Right ventricle myocardium superior (tissue), 1 donor: Measurements from ENCODE around the gene TMUB2. TPM values are rescaled to one million over a fixed set of nuclear protein-coding genes. Genes with fewer than 3 reads are reported as not detected.
"Not testable (repeated sequence)": the region's sequence is repeated elsewhere in the genome, so short reads cannot be mapped to it uniquely, and the experiment has no call there.

Source experiments
- ATAC-seq: fragments of 200-7000 bp; cut with Tn5 transposase; one replicate; pipeline ENCODE4 v1.9.1; 2020; ENCODE audit warnings: mild to moderate bottlenecking; ENCODE audit not compliant: poor library complexity
- DNase-seq: peaks from one replicate; pipeline ENCODE4 v3.0.0-alpha.2; 2020
- intact Hi-C: fragments of 100-400 bp; cut with DNase I; formaldehyde crosslinking; loops from one replicate; pipeline ENCODE4 v1.11.2; 2022
- microRNA-seq: library from miRNA; unstranded; fragments of <30 nt; microRNA quantifications from one replicate; pipeline ENCODE4 v1.2.0, GENCODE V29; 2020
- total RNA-seq: library from RNA; stranded (reverse); fragmentation: NEBNext Ultra II Directional; extraction: Animal tissue kit (Norgen Biotek cat#: 25700); gene quantifications from one replicate; pipeline ENCODE4 v1.2.1, GENCODE V29; 2021
- donor health status: DM: no; HTN: yes; CAD: no; lungs with severe emphysema.

Gene TMUB2
- total RNA-seq, 1 donor from 2014 or later: 19.6 TPM

DNA sequence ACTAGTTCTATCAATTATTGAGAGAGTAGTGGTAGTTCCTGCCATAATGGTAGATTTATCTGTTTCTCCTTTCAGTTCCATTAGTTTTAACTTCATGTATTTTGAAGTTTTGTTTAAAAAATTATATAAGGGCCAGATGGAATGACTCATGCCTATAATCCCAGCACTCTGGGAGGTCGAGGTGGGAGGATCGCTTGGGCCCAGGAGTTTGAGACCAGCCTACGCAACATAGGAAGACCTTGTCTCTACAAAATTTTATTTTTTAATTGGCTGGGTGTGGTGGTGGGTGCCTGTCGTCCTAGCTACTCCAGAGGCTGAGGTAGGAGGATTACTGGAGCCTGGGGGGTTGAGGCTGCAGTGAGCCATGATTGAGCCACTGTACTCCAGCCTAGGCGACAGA lies 46.8 kb downstream of the TMUB2 start:
- DNase-seq: no peak
- ATAC-seq: no peak
- intact Hi-C loops: no loop called here

DNA sequence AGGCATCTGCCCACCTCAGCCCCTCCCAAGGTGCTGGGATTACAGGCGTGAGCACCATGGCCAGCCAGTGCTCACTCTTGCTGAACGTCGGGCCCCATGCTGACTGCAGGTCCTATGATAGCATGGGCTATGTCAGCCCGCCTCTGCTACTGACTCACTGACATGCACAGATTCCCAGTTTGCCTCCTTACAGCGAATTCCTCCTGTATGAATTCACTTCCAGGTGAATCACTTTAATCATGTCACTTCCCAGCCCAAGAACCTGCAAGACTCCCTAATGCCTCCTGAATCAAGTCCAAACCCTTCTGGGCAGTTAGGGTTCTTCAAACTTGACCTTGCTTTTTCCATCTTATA lies 48.8 kb downstream of the TMUB2 start:
- DNase-seq: no peak
- ATAC-seq: no peak
- intact Hi-C loops: no loop called here

DNA sequence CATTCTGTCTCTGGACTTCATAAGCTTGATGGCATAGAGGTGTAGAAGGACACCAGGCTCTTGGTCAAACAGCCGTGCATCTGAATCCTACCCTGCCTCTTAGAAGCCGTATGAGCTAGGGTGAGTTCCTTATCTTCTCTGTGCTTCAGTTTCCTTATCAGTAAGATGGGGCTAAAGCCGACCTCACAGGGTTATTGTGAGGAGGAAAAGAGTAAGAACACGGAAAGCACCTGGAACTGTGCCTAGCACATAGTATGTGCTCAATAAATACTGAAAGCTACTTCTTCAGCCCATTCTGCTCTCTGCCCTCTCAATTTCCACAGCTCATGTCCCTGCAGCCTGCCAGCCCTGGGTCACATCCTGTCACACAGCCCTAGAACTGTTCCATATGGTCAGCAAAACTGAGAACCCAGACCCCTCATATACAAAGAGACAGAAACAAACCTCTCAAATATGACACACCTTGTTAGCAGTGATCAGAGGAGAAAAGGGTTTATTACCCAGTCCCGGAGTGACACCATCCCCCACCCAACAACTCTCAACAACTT lies 49.7 kb downstream of the TMUB2 start:
- DNase-seq: no peak
- no peak for ATAC-seq
- intact Hi-C loops: no loop called here

DNA sequence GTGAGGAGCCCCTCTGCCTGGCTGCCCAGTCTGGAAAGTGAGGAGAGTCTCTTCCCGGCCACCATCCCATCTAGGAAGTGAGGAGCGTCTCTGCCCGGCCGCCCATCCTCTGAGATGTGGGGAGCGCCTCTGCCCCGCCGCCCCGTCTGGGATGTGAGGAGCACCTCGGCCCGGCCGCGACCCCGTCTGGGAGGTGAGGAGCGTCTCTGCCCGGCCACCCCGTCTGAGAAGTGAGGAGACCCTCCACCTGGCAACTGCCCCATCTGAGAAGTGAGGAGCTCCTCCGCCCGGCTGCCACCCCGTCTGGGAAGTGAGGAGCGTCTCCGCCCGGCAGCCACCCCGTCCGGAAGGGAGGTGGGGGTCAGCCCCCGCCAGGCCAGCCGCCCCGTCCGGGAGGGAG lies 51.1 kb downstream of the TMUB2 start:
- intact Hi-C loops, ATAC-seq, DNase-seq: not testable (repeated sequence)

DNA sequence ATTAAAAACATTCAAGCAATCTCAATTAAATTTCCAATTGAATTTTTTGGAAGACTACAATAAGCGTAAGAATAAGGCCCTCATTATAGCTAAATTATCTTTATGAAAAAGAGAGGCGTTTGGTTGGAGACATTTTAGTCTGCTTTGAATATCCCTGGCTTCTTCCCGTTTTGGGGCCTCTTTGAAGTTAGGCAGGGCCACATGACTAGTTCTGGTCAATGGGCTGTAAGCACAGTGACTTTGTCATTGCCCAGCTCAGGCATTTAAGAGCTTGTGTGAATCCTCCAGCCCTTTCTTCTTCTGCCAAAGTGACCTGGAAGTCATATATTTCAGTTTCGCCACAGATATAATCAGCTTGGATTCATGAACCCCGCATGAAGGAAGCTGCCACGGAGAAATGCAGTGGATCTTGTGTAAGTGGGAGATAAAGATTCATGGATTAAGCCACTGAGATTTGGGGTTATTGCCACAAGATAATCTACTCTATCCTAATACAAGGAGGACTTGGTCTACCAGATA lies 54.4 kb downstream of the TMUB2 start:
- intact Hi-C loops: no loop called here
- ATAC-seq: no peak

More for the DNA sequence above, 54.4 kb downstream of the TMUB2 start:
- no peak for DNase-seq

Small RNA genes within 50 kb of the gene (microRNA-seq; reads per million reads assigned to microRNA genes)
- gene MIR6782: not detected

Other genes with a start within 250 kb of the TMUB2 start
- gene PPY, start 244.5 kb upstream of the TMUB2 start, total RNA-seq: not detected
- gene PYY, start 233.0 kb upstream of the TMUB2 start, total RNA-seq: not detected
- gene NAGS, start 182.3 kb upstream of the TMUB2 start, total RNA-seq: 0.54 TPM
- 21.3 TPM for gene TMEM101, start 172.0 kb upstream of the TMUB2 start, total RNA-seq
- 46.1 TPM for gene LSM12, start 120.3 kb upstream of the TMUB2 start, total RNA-seq
- gene G6PC3, start 116.2 kb upstream of the TMUB2 start, total RNA-seq: 26.0 TPM
- gene HDAC5, start 63.3 kb upstream of the TMUB2 start, total RNA-seq: 67.7 TPM
- 0.59 TPM for gene HROB, start 45.0 kb upstream of the TMUB2 start, total RNA-seq
- 14.8 TPM for gene ASB16, start 16.3 kb upstream of the TMUB2 start, total RNA-seq
- gene ATXN7L3, start 12.9 kb downstream of the TMUB2 start, total RNA-seq: 35.7 TPM
- 52.7 TPM for gene UBTF, start 32.7 kb downstream of the TMUB2 start, total RNA-seq
- gene SLC4A1, start 81.2 kb downstream of the TMUB2 start, total RNA-seq: 0.30 TPM
- gene RUNDC3A, start 121.6 kb downstream of the TMUB2 start, total RNA-seq: 0.22 TPM
- 45.0 TPM for gene SLC25A39, start 137.9 kb downstream of the TMUB2 start, total RNA-seq
- gene GRN, start 158.3 kb downstream of the TMUB2 start, total RNA-seq: 135 TPM
- gene FAM171A2, start 176.9 kb downstream of the TMUB2 start, total RNA-seq: 0.62 TPM
- 0.62 TPM for gene ITGA2B, start 202.7 kb downstream of the TMUB2 start, total RNA-seq